ENCODE measurements around the gene SPAAR.

DNA sequence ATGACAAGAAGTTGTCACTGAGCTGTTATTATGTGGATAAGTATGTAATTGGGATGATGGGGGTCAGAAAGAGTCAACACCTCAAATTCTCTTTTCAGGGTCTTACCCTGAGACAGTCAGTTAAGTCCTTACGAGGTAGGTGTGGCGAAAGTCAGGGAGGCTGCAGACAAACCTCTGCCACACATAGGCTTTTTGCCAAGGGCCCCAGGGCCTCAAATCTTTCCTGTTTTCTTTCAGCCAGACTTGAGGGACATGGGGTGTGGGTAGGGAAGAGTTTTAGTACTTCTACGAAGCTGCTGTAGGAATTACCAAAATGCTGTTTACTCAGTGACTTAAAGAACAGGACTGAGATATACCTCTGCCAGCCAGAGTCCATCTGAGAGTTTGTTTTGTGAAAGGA is 34.9 kb downstream of the SPAAR start:
- TF ChIP-seq, protein P1, sequence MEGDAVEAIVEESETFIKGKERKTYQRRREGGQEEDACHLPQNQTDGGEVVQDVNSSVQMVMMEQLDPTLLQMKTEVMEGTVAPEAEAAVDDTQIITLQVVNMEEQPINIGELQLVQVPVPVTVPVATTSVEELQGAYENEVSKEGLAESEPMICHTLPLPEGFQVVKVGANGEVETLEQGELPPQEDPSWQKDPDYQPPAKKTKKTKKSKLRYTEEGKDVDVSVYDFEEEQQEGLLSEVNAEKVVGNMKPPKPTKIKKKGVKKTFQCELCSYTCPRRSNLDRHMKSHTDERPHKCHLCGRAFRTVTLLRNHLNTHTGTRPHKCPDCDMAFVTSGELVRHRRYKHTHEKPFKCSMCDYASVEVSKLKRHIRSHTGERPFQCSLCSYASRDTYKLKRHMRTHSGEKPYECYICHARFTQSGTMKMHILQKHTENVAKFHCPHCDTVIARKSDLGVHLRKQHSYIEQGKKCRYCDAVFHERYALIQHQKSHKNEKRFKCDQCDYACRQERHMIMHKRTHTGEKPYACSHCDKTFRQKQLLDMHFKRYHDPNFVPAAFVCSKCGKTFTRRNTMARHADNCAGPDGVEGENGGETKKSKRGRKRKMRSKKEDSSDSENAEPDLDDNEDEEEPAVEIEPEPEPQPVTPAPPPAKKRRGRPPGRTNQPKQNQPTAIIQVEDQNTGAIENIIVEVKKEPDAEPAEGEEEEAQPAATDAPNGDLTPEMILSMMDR (conservative IDR thresholded peaks at IDR 0.05; ENCODE audit: low read depth, low read length), result no peak
- no peak for TF ChIP-seq EZH2 (IDR thresholded peaks at IDR 0.05; ENCODE audit: borderline replicate concordance, low read depth, low read length, poor library complexity, severe bottlenecking)

Data from A673 (cell line).